GM18507 (cell line): ENCODE measurements around the gene TRAM2.

Source experiments
- DNase-seq: peaks from one replicate; pipeline ENCODE4 v3.0.0; 2011; ENCODE audit warnings: low read depth; ENCODE audit not compliant: insufficient read length; ENCODE audit errors: extremely low spot score
- FAIRE-seq: peaks from 2 replicates; lab custom pipeline; 2011; peaks lifted over from hg19 to GRCh38; lab: Jason Lieb, UNC

The TRAM2 gene

GRCh38 chr6:52514514-52514913 lies 62.3 kb downstream of the TRAM2 start:
- no peak for DNase-seq
- FAIRE-seq, result no peak

GRCh38 chr6:52513896-52514295 lies 63.0 kb downstream of the TRAM2 start:
- no peak for FAIRE-seq

GRCh38 chr6:52513464-52513863 lies 63.4 kb downstream of the TRAM2 start:
- no peak for FAIRE-seq
- no peak for DNase-seq

More at GRCh38 chr6:52513896-52514295, 63.0 kb downstream of the TRAM2 start:
- no peak for DNase-seq

GRCh38 chr6:52512199-52512598 lies 64.7 kb downstream of the TRAM2 start:
- FAIRE-seq (no peak), DNase-seq (no peak)

GRCh38 chr6:52511572-52512151 lies 65.2 kb downstream of the TRAM2 start:
- DNase-seq, result no peak

GRCh38 chr6:52511163-52511562 lies 65.7 kb downstream of the TRAM2 start:
- no peak for FAIRE-seq
- no peak for DNase-seq

More at GRCh38 chr6:52511572-52512151, 65.2 kb downstream of the TRAM2 start:
- FAIRE-seq, result no peak

GRCh38 chr6:52510213-52510562 lies 66.7 kb downstream of the TRAM2 start:
- DNase-seq (no peak), FAIRE-seq (no peak)

- no peak for FAIRE-seq
- DNase-seq, result no peak
Measured at GRCh38 chr6:52509281-52510212, 67.3 kb downstream of the TRAM2 start.

- DNase-seq (no peak), FAIRE-seq (no peak)
Measured at GRCh38 chr6:52508261-52508739, 68.6 kb downstream of the TRAM2 start.

GRCh38 chr6:52507557-52508260 lies 69.2 kb downstream of the TRAM2 start:
- DNase-seq, result no peak
- no peak for FAIRE-seq

- FAIRE-seq (no peak), DNase-seq (no peak)
Measured at GRCh38 chr6:52506476-52506875, 70.4 kb downstream of the TRAM2 start.

- FAIRE-seq (no peak), DNase-seq (no peak)
Measured at GRCh38 chr6:52505726-52506409, 71.0 kb downstream of the TRAM2 start.

- FAIRE-seq, result no peak
- no peak for DNase-seq
Measured at GRCh38 chr6:52504782-52505136, 72.1 kb downstream of the TRAM2 start.

- no peak for FAIRE-seq
- DNase-seq, result no peak
Measured at GRCh38 chr6:52503851-52504781, 72.7 kb downstream of the TRAM2 start.

GRCh38 chr6:52503323-52503747 lies 73.5 kb downstream of the TRAM2 start:
- no peak for DNase-seq
- no peak for FAIRE-seq

- DNase-seq, result no peak
- FAIRE-seq, result no peak
Measured at GRCh38 chr6:52502306-52503029, 74.4 kb downstream of the TRAM2 start.

- FAIRE-seq (no peak), DNase-seq (no peak)
Measured at GRCh38 chr6:52500238-52501129, 76.4 kb downstream of the TRAM2 start.
